GM18870 (cell line): Measurements from ENCODE around the gene SLC44A5.
"Not testable (repeated sequence)": the region's sequence is repeated elsewhere in the genome, so short reads cannot be mapped to it uniquely, and the experiment has no call there.

ENCODE experiments used
- ATAC-seq: cut with Tn5 transposase; IDR thresholded peaks from one replicate; pipeline ENCODE4 v1.9.1; 2021; ENCODE audit warnings: moderate library complexity; ENCODE audit not compliant: unreplicated experiment

The SLC44A5 gene

GRCh38 chr1:75375476-75376447 lies 235.2 kb downstream of the SLC44A5 start:
- ATAC-seq = not testable (repeated sequence)

- ATAC-seq = no peak
These were observed 237.3 kb downstream of the SLC44A5 start for GRCh38 chr1:75373542-75374159.

GRCh38 chr1:75366595-75366994 lies 244.3 kb downstream of the SLC44A5 start:
- ATAC-seq = no peak

- ATAC-seq = no peak
These were observed 249.7 kb downstream of the SLC44A5 start for GRCh38 chr1:75361260-75361659.

- not testable (repeated sequence) for ATAC-seq
These were observed 256.6 kb downstream of the SLC44A5 start for GRCh38 chr1:75354267-75354666.

GRCh38 chr1:75353051-75353450 lies 257.9 kb downstream of the SLC44A5 start:
- no peak for ATAC-seq

GRCh38 chr1:75345538-75346292 lies 265.2 kb downstream of the SLC44A5 start:
- no peak for ATAC-seq

- no peak for ATAC-seq
These were observed 268.1 kb downstream of the SLC44A5 start for GRCh38 chr1:75342786-75343185.

- peak; percentile 24 for ATAC-seq
These were observed 269.4 kb downstream of the SLC44A5 start for GRCh38 chr1:75341537-75341936.

- ATAC-seq = peak; percentile 94
These were observed 272.1 kb downstream of the SLC44A5 start for GRCh38 chr1:75338616-75339483.

GRCh38 chr1:75334876-75335389 lies 276.0 kb downstream of the SLC44A5 start:
- no peak for ATAC-seq

- ATAC-seq = no peak
These were observed 280.3 kb downstream of the SLC44A5 start for GRCh38 chr1:75330624-75331023.

GRCh38 chr1:75328691-75329090 lies 282.2 kb downstream of the SLC44A5 start:
- ATAC-seq = no peak

GRCh38 chr1:75327395-75327794 lies 283.5 kb downstream of the SLC44A5 start:
- ATAC-seq = no peak

- no peak for ATAC-seq
These were observed 292.9 kb downstream of the SLC44A5 start for GRCh38 chr1:75317976-75318375.

GRCh38 chr1:75316230-75316629 lies 294.7 kb downstream of the SLC44A5 start:
- ATAC-seq = no peak

- no peak for ATAC-seq
These were observed 298.3 kb downstream of the SLC44A5 start for GRCh38 chr1:75312620-75313019.

- no peak for ATAC-seq
These were observed 300.8 kb downstream of the SLC44A5 start for GRCh38 chr1:75310067-75310466.

GRCh38 chr1:75308365-75308764 lies 302.5 kb downstream of the SLC44A5 start:
- ATAC-seq = no peak

- no peak for ATAC-seq
These were observed 305.9 kb downstream of the SLC44A5 start for GRCh38 chr1:75305061-75305460.
